Skeletal muscle tissue (tissue), 4 donors: ENCODE results near the gene IFITM5. TPM values are rescaled to one million over a fixed set of nuclear protein-coding genes. Genes with fewer than 3 reads are reported as not detected.
"Not testable (repeated sequence)": the region's sequence is repeated elsewhere in the genome, so short reads cannot be mapped to it uniquely, and the experiment has no call there.

Experiments
- H3K27ac ChIP-seq: one replicate; pipeline ENCODE4 v1.7.0; 2013; ENCODE audit warnings: mild to moderate bottlenecking, low read depth, low read length, inconsistent platforms
- H3K27me3 ChIP-seq, 3 donors: one replicate each; pipeline ENCODE4 v1.7.0; 2013; ENCODE audit warnings: low read length in 3 of 3; ENCODE audit not compliant: control insufficient read depth in 3 of 3, insufficient read depth in 3 of 3
- H3K36me3 ChIP-seq, 3 donors: one replicate each; pipeline ENCODE4 v1.7.0; 2013; ENCODE audit warnings: low read length in 3 of 3; ENCODE audit not compliant: control insufficient read depth in 3 of 3, insufficient read depth in 3 of 3
- H3K4me1 ChIP-seq, 3 donors: one replicate each; pipeline ENCODE4 v1.7.0; 2013; ENCODE audit warnings: low read length in 3 of 3, mild to moderate bottlenecking in 3 of 3; ENCODE audit not compliant: control insufficient read depth in 3 of 3, insufficient read depth in 3 of 3
- H3K4me3 ChIP-seq, 3 donors: one replicate each; pipeline ENCODE4 v1.7.0; 2013; ENCODE audit warnings: low read length in 3 of 3
- H3K9ac ChIP-seq, 3 donors: one replicate each; pipeline ENCODE4 v1.7.0; 2013; ENCODE audit warnings: low read length in 3 of 3, mild to moderate bottlenecking in 3 of 3, moderate library complexity in 2 of 3, low read depth in 1 of 3
- H3K9me3 ChIP-seq, 3 donors: one replicate each; pipeline ENCODE4 v1.7.0; 2013; ENCODE audit warnings: low read length in 3 of 3; ENCODE audit not compliant: control insufficient read depth in 3 of 3
- total RNA-seq: library from RNA; depleted of rRNA; stranded (reverse); fragments of >200 nt; gene quantifications from one replicate; pipeline ENCODE4 v1.2.3, GENCODE V29; 2014
- donor health status: Osteomylitis.

The IFITM5 gene
- total RNA-seq, 1 donor from 2014 or later: not detected

- H3K36me3 ChIP-seq: peaks cover 0 to 2% (median 2%) of the 10 kb centered on the region in 3 donors
- peaks cover 17 to 35% (median 23%) of the 10 kb centered on the region in 3 donors for H3K4me1 ChIP-seq
- H3K4me3 ChIP-seq: peak within 1 kb of the TSS; percentile 70 to 87 (median 73)
- peak within 1 kb of the TSS; percentile 71 to 81 (median 81) for H3K9ac ChIP-seq
- peaks cover 10 to 24% (median 23%) of the 10 kb centered on the region in 3 donors for H3K27me3 ChIP-seq
- H3K9me3 ChIP-seq: no peaks in the 10 kb centered on the region
- peak within 1 kb of the TSS; percentile 87 for H3K27ac ChIP-seq
Measured at GRCh38 chr11:313787-314553, 14.6 kb upstream of the IFITM5 start, which contains the start of gene IFITM1. IFITM1 (plus strand) TSS chr11:314040; CDS start chr11:314171, 131 bp downstream.

- peak overlapping the region; percentile 45 to 87 (median 70) for H3K4me3 ChIP-seq
- H3K4me1 ChIP-seq: peaks cover 17 to 35% (median 23%) of the 10 kb centered on the region in 3 donors
- H3K27me3 ChIP-seq: peaks cover 10 to 25% (median 24%) of the 10 kb centered on the region in 3 donors
- H3K9ac ChIP-seq: peak overlapping the region; percentile 64 to 81 (median 71)
- H3K27ac ChIP-seq: peak overlapping the region; percentile 87
- peaks cover 0 to 2% (median 2%) of the 10 kb centered on the region in 3 donors for H3K36me3 ChIP-seq
- no peaks in the 10 kb centered on the region for H3K9me3 ChIP-seq
Measured at GRCh38 chr11:313304-313786, 14.0 kb upstream of the IFITM5 start.

- Histone ChIP-seq H3K27ac (peak overlapping the region; percentile 87), H3K9ac (peak overlapping the region in 2 of 3 donors; percentile 10 to 58), H3K27me3 (peaks cover 10 to 28% (median 19%) of the 10 kb centered on the region in 3 donors), H3K4me3 (peak overlapping the region; percentile 6 to 48 (median 31)), H3K9me3 (no peaks in the 10 kb centered on the region), H3K36me3 (peaks cover 0 to 2% (median 2%) of the 10 kb centered on the region in 3 donors), H3K4me1 (peaks cover 19 to 36% (median 20%) of the 10 kb centered on the region in 3 donors)
Measured at GRCh38 chr11:312092-312816, 12.9 kb upstream of the IFITM5 start.

- H3K9ac ChIP-seq: peak overlapping the region in 1 of 3 donors; percentile 58
- H3K27ac ChIP-seq: peak overlapping the region; percentile 87
- peaks cover 25 to 44% (median 26%) of the 10 kb centered on the region in 3 donors for H3K4me1 ChIP-seq
- not testable (repeated sequence) for H3K36me3 ChIP-seq, H3K9me3 ChIP-seq, H3K4me3 ChIP-seq
- peaks cover 10 to 28% (median 11%) of the 10 kb centered on the region in 3 donors for H3K27me3 ChIP-seq
Measured at GRCh38 chr11:311013-311748, 11.9 kb upstream of the IFITM5 start.

DNA sequence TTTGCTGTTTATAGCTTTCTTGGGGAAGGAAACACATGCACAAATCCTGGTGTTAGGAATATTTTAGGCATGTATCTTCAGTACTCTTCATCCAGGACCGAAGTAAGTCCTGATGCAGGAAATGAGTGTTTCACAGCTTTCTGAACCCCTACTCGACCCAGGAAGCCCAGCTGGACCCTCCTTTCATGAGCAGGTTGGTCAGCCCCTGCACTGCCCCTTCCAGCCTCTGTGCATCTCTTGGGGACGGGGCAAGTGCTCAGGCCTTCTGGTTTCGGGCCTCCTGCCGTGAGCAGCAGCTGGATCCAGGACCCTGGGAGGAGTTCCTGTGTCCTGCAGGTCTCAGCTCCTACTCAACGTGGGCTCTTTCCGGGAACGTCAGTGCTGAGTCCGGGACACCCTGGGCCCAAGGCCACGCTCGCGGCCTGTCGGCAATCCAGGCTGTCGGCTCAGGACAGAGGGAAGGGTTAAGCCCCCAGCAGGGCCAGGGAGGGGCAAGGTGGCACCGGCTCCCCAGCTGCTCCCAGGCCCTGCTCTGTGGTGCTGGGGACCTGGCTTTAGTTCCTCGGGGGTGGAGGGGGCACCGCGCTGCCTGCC, 10.8 kb upstream of the IFITM5 start:
- H3K27ac ChIP-seq: peak overlapping the region; percentile 87
- H3K9me3 ChIP-seq, H3K36me3 ChIP-seq: not testable (repeated sequence)
- peak overlapping the region in 2 of 3 donors; percentile 70 to 73 for H3K9ac ChIP-seq
- peak overlapping the region; percentile 69 to 76 (median 73) for H3K4me3 ChIP-seq
- peaks cover 20 to 41% (median 26%) of the 10 kb centered on the region in 3 donors for H3K4me1 ChIP-seq
- H3K27me3 ChIP-seq: peaks cover 8 to 22% (median 10%) of the 10 kb centered on the region in 3 donors

GRCh38 chr11:308740-309665, 9.7 kb upstream of the IFITM5 start:
- Histone ChIP-seq H3K27ac (peak overlapping the region; percentile 87), H3K9ac (peak overlapping the region; percentile 43 to 73 (median 70)), H3K27me3 (peaks cover 7 to 19% (median 10%) of the 10 kb centered on the region in 3 donors), H3K4me1 (peaks cover 18 to 40% (median 27%) of the 10 kb centered on the region in 3 donors), H3K4me3 (peak overlapping the region; percentile 66 to 76 (median 73))
- H3K9me3 ChIP-seq, H3K36me3 ChIP-seq: not testable (repeated sequence)

- H3K27me3 ChIP-seq: peaks cover 5 to 19% (median 10%) of the 10 kb centered on the region in 3 donors
- H3K4me1 ChIP-seq: peaks cover 13 to 33% (median 21%) of the 10 kb centered on the region in 3 donors
Measured at GRCh38 chr11:307766-308708, 8.7 kb upstream of the IFITM5 start, which contains the start of gene IFITM2. IFITM2 (plus strand) TSS chr11:307816; CDS start chr11:308193, 377 bp downstream.

More at GRCh38 chr11:307766-308708, 8.7 kb upstream of the IFITM5 start, which contains the start of gene IFITM2:
- not testable (repeated sequence) for H3K9me3 ChIP-seq, H3K36me3 ChIP-seq
- H3K27ac ChIP-seq: peak within 1 kb of the TSS; percentile 87
- H3K4me3 ChIP-seq: peak within 1 kb of the TSS; percentile 73 to 82 (median 82)
- peak within 1 kb of the TSS; percentile 73 to 79 (median 74) for H3K9ac ChIP-seq
